T-helper 1 cell treated with Interleukin-12 subunit alpha and Interleukin-12 subunit beta and Interleukin-4 antibody, amounts not matched to agents 30 μg/mL and 1 μg/mL, for 36 hours (primary cell): Measurements from ENCODE around the gene HSF5.

Experiments
- H3K27ac Mint-ChIP-seq: one replicate; pipeline ENCODE4 v1.8.0; 2021; ENCODE audit warnings: mild to moderate bottlenecking, mixed read lengths
- H3K27me3 Mint-ChIP-seq: one replicate; pipeline ENCODE4 v1.8.0; 2021; ENCODE audit warnings: low read depth, mixed read lengths
- H3K36me3 Mint-ChIP-seq: one replicate; pipeline ENCODE4 v1.8.0; 2021; ENCODE audit warnings: low read depth, mixed read lengths
- H3K4me1 Mint-ChIP-seq: one replicate; pipeline ENCODE4 v1.8.0; 2021; ENCODE audit warnings: low read depth, mixed read lengths
- H3K4me3 Mint-ChIP-seq: one replicate; pipeline ENCODE4 v1.8.0; 2021; ENCODE audit warnings: mild to moderate bottlenecking, moderate library complexity, mixed read lengths
- H3K9me3 Mint-ChIP-seq: one replicate; pipeline ENCODE4 v1.8.0; 2021; ENCODE audit warnings: mixed read lengths

Gene HSF5

GRCh38 chr17:58373923-58374322 is 114.3 kb downstream of the HSF5 start:
- Mint-ChIP-seq H3K27me3 (no peaks in the 10 kb centered on the region), H3K9me3 (no peaks in the 10 kb centered on the region), H3K27ac (no peak overlapping the region), H3K4me1 (peaks cover 21% of the 10 kb centered on the region), H3K36me3 (peaks cover 10% of the 10 kb centered on the region), H3K4me3 (no peak overlapping the region)

GRCh38 chr17:58373003-58373402 is 115.2 kb downstream of the HSF5 start:
- H3K4me3 Mint-ChIP-seq = no peak overlapping the region
- H3K36me3 Mint-ChIP-seq = peaks cover 10% of the 10 kb centered on the region
- H3K27me3 Mint-ChIP-seq = no peaks in the 10 kb centered on the region
- H3K4me1 Mint-ChIP-seq = peaks cover 18% of the 10 kb centered on the region
- H3K9me3 Mint-ChIP-seq = no peaks in the 10 kb centered on the region
- no peak overlapping the region for H3K27ac Mint-ChIP-seq

GRCh38 chr17:58371300-58371950 is 116.8 kb downstream of the HSF5 start:
- no peak overlapping the region for H3K4me3 Mint-ChIP-seq
- no peaks in the 10 kb centered on the region for H3K9me3 Mint-ChIP-seq
- H3K36me3 Mint-ChIP-seq = peaks cover 10% of the 10 kb centered on the region
- H3K27me3 Mint-ChIP-seq = no peaks in the 10 kb centered on the region
- H3K4me1 Mint-ChIP-seq = peaks cover 15% of the 10 kb centered on the region
- no peak overlapping the region for H3K27ac Mint-ChIP-seq

- Mint-ChIP-seq H3K4me1 (peaks cover 15% of the 10 kb centered on the region), H3K4me3 (no peak overlapping the region), H3K27me3 (no peaks in the 10 kb centered on the region), H3K27ac (no peak overlapping the region), H3K9me3 (no peaks in the 10 kb centered on the region), H3K36me3 (peaks cover 10% of the 10 kb centered on the region)
Measured at GRCh38 chr17:58370716-58371115, 117.5 kb downstream of the HSF5 start.

GRCh38 chr17:58370309-58370708 is 117.9 kb downstream of the HSF5 start:
- no peaks in the 10 kb centered on the region for H3K9me3 Mint-ChIP-seq
- H3K27me3 Mint-ChIP-seq = no peaks in the 10 kb centered on the region
- H3K27ac Mint-ChIP-seq = no peak overlapping the region
- peaks cover 10% of the 10 kb centered on the region for H3K36me3 Mint-ChIP-seq
- no peak overlapping the region for H3K4me3 Mint-ChIP-seq
- H3K4me1 Mint-ChIP-seq = peaks cover 15% of the 10 kb centered on the region
